Stimulated activated CD4-positive, alpha-beta T cell treated with anti-CD3 and anti-CD28 coated beads, TNF-alpha, amount 100 ng/mL, for 24 hours (primary cell): ENCODE measurements around the gene ZNF415.
"Not testable (repeated sequence)": the region's sequence is repeated elsewhere in the genome, so short reads cannot be mapped to it uniquely, and the experiment has no call there.

Experiments
- DNase-seq, 3 experiments: peaks; one replicate each; pipeline ENCODE4 v3.0.0-alpha.2; 2020; ENCODE audit warnings: low read depth in 3 of 3

ZNF415 gene

GRCh38 chr19:53102756-53103233 lies 29.9 kb downstream of the ZNF415 start:
- DNase-seq: peak in 2 of 3 experiments; percentile 5 to 20

- no peak for DNase-seq
Observed at GRCh38 chr19:53102206-53102755, 30.4 kb downstream of the ZNF415 start.

- DNase-seq: no peak
Observed at GRCh38 chr19:53101518-53101917, 31.2 kb downstream of the ZNF415 start.

- not testable (repeated sequence) for DNase-seq
Observed at GRCh38 chr19:53098570-53098969, 34.1 kb downstream of the ZNF415 start.

GRCh38 chr19:53096982-53097690 lies 35.6 kb downstream of the ZNF415 start:
- not testable (repeated sequence) for DNase-seq

- DNase-seq: not testable (repeated sequence)
Observed at GRCh38 chr19:53096579-53096978, 36.1 kb downstream of the ZNF415 start.

- no peak for DNase-seq
Observed at GRCh38 chr19:53094754-53095575, 37.7 kb downstream of the ZNF415 start.

GRCh38 chr19:53092723-53093122 lies 40.0 kb downstream of the ZNF415 start:
- no peak for DNase-seq

- no peak for DNase-seq
Observed at GRCh38 chr19:53091413-53092254, 41.1 kb downstream of the ZNF415 start.

- DNase-seq: no peak
Observed at GRCh38 chr19:53088091-53088490, 44.6 kb downstream of the ZNF415 start.

GRCh38 chr19:53086949-53087348 lies 45.8 kb downstream of the ZNF415 start:
- no peak for DNase-seq

- DNase-seq: no peak
Observed at GRCh38 chr19:53085496-53085895, 47.2 kb downstream of the ZNF415 start.

- no peak for DNase-seq
Observed at GRCh38 chr19:53082929-53083328, 49.8 kb downstream of the ZNF415 start.

- DNase-seq: no peak
Observed at GRCh38 chr19:53079313-53079924, 53.3 kb downstream of the ZNF415 start.

- DNase-seq: no peak
Observed at GRCh38 chr19:53078668-53079067, 54.0 kb downstream of the ZNF415 start.

- DNase-seq: no peak
Observed at GRCh38 chr19:53076984-53077383, 55.7 kb downstream of the ZNF415 start.

GRCh38 chr19:53068834-53069233 lies 63.9 kb downstream of the ZNF415 start:
- DNase-seq: no peak

- no peak for DNase-seq
Observed at GRCh38 chr19:53068199-53068598, 64.5 kb downstream of the ZNF415 start.

GRCh38 chr19:53057904-53058580 lies 74.7 kb downstream of the ZNF415 start:
- DNase-seq: peak in 1 of 3 experiments; percentile 14
